GM10847 (cell line): ENCODE measurements around the gene DDC.

Source experiments
- POLR2A ChIP-seq: IDR thresholded peaks from 2 replicates; pipeline ENCODE4 v1.6.1; 2011; ENCODE audit not compliant: insufficient read length; ENCODE audit errors: extremely low read depth

Gene DDC

GRCh38 chr7:50426280-50427045 is 138.7 kb downstream of the DDC start:
- no peak for TF ChIP-seq POLR2A

GRCh38 chr7:50425318-50425717 is 139.9 kb downstream of the DDC start:
- TF ChIP-seq POLR2A, result no peak

- TF ChIP-seq POLR2A, result no peak
Measured at GRCh38 chr7:50423860-50424259, 141.3 kb downstream of the DDC start.

- TF ChIP-seq POLR2A, result no peak
Measured at GRCh38 chr7:50422858-50423257, 142.3 kb downstream of the DDC start.

- no peak for TF ChIP-seq POLR2A
Measured at GRCh38 chr7:50421043-50421442, 144.2 kb downstream of the DDC start.

GRCh38 chr7:50418526-50419290 is 146.5 kb downstream of the DDC start:
- no peak for TF ChIP-seq POLR2A

- TF ChIP-seq POLR2A, result no peak
Measured at GRCh38 chr7:50418086-50418515, 147.1 kb downstream of the DDC start.

- TF ChIP-seq POLR2A, result no peak
Measured at GRCh38 chr7:50416527-50417182, 148.6 kb downstream of the DDC start.

- TF ChIP-seq POLR2A, result no peak
Measured at GRCh38 chr7:50415844-50416364, 149.3 kb downstream of the DDC start.

GRCh38 chr7:50413561-50413960 is 151.6 kb downstream of the DDC start:
- no peak for TF ChIP-seq POLR2A

GRCh38 chr7:50412973-50413372 is 152.2 kb downstream of the DDC start:
- no peak for TF ChIP-seq POLR2A

GRCh38 chr7:50411332-50411731 is 153.9 kb downstream of the DDC start:
- TF ChIP-seq POLR2A, result no peak

- TF ChIP-seq POLR2A, result no peak
Measured at GRCh38 chr7:50409856-50410745, 155.1 kb downstream of the DDC start.
